ENCODE measurements around the gene NDOR1. TPM values are rescaled to one million over a fixed set of nuclear protein-coding genes. Genes with fewer than 3 reads are reported as not detected.

The NDOR1 gene
- total and polyA plus RNA-seq, 2 of the 8 experiments (the other 6 are each of a cell fraction or from before 2014, with no cell fraction given) = 25.7 to 32.3 TPM

DNA sequence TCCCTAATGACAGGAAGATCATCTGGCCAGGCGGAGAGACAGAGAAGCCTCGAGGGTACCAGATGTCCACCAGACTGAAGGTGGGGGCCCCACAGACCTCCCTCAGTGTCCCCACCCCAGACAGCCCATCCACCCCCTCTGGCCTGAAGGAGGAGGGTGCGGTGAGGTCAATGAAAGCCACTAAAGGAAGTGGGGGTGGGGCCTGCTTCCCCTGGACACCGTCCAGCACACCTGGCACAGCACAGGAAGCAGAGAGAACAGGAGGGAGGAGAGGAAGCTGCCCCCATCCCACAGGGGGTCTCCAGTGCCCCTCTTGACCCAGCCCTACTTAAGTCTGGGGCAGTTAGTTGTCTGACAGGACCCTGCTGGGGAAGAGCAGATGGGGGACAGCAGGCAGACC lies 46.9 kb upstream of the NDOR1 start (continued):
- TF ChIP-seq, protein P1, sequence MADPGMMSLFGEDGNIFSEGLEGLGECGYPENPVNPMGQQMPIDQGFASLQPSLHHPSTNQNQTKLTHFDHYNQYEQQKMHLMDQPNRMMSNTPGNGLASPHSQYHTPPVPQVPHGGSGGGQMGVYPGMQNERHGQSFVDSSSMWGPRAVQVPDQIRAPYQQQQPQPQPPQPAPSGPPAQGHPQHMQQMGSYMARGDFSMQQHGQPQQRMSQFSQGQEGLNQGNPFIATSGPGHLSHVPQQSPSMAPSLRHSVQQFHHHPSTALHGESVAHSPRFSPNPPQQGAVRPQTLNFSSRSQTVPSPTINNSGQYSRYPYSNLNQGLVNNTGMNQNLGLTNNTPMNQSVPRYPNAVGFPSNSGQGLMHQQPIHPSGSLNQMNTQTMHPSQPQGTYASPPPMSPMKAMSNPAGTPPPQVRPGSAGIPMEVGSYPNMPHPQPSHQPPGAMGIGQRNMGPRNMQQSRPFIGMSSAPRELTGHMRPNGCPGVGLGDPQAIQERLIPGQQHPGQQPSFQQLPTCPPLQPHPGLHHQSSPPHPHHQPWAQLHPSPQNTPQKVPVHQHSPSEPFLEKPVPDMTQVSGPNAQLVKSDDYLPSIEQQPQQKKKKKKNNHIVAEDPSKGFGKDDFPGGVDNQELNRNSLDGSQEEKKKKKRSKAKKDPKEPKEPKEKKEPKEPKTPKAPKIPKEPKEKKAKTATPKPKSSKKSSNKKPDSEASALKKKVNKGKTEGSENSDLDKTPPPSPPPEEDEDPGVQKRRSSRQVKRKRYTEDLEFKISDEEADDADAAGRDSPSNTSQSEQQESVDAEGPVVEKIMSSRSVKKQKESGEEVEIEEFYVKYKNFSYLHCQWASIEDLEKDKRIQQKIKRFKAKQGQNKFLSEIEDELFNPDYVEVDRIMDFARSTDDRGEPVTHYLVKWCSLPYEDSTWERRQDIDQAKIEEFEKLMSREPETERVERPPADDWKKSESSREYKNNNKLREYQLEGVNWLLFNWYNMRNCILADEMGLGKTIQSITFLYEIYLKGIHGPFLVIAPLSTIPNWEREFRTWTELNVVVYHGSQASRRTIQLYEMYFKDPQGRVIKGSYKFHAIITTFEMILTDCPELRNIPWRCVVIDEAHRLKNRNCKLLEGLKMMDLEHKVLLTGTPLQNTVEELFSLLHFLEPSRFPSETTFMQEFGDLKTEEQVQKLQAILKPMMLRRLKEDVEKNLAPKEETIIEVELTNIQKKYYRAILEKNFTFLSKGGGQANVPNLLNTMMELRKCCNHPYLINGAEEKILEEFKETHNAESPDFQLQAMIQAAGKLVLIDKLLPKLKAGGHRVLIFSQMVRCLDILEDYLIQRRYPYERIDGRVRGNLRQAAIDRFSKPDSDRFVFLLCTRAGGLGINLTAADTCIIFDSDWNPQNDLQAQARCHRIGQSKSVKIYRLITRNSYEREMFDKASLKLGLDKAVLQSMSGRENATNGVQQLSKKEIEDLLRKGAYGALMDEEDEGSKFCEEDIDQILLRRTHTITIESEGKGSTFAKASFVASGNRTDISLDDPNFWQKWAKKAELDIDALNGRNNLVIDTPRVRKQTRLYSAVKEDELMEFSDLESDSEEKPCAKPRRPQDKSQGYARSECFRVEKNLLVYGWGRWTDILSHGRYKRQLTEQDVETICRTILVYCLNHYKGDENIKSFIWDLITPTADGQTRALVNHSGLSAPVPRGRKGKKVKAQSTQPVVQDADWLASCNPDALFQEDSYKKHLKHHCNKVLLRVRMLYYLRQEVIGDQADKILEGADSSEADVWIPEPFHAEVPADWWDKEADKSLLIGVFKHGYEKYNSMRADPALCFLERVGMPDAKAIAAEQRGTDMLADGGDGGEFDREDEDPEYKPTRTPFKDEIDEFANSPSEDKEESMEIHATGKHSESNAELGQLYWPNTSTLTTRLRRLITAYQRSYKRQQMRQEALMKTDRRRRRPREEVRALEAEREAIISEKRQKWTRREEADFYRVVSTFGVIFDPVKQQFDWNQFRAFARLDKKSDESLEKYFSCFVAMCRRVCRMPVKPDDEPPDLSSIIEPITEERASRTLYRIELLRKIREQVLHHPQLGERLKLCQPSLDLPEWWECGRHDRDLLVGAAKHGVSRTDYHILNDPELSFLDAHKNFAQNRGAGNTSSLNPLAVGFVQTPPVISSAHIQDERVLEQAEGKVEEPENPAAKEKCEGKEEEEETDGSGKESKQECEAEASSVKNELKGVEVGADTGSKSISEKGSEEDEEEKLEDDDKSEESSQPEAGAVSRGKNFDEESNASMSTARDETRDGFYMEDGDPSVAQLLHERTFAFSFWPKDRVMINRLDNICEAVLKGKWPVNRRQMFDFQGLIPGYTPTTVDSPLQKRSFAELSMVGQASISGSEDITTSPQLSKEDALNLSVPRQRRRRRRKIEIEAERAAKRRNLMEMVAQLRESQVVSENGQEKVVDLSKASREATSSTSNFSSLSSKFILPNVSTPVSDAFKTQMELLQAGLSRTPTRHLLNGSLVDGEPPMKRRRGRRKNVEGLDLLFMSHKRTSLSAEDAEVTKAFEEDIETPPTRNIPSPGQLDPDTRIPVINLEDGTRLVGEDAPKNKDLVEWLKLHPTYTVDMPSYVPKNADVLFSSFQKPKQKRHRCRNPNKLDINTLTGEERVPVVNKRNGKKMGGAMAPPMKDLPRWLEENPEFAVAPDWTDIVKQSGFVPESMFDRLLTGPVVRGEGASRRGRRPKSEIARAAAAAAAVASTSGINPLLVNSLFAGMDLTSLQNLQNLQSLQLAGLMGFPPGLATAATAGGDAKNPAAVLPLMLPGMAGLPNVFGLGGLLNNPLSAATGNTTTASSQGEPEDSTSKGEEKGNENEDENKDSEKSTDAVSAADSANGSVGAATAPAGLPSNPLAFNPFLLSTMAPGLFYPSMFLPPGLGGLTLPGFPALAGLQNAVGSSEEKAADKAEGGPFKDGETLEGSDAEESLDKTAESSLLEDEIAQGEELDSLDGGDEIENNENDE (IDR thresholded peaks at IDR 0.05; ENCODE audit: insufficient replicate concordance, low read length) = no peak
- TF ChIP-seq TCF12 (IDR thresholded peaks at IDR 0.05; ENCODE audit: low read depth, low read length) = no peak
- no peak for TF ChIP-seq ZNF274 (IDR thresholded peaks at IDR 0.05; ENCODE audit: borderline replicate concordance, extremely low read depth, low read length)
- no peak for TF ChIP-seq EP300 (IDR thresholded peaks at IDR 0.05; ENCODE audit: borderline replicate concordance in 1 of 2, low read depth in 2 of 2, low read length in 2 of 2)
- no peak for TF ChIP-seq BACH1 (IDR thresholded peaks at IDR 0.05; ENCODE audit: low read length)
- no peak for TF ChIP-seq CREB1 (IDR thresholded peaks at IDR 0.05)
- TF ChIP-seq SP2 (IDR thresholded peaks at IDR 0.05; ENCODE audit: low read length) = no peak
- TF ChIP-seq KDM1A (IDR thresholded peaks at IDR 0.05; ENCODE audit: borderline replicate concordance, low read length) = no peak
- TF ChIP-seq BRCA1 (IDR thresholded peaks at IDR 0.05; ENCODE audit: low read depth, low read length) = no peak

Data from H1 (cell line).